Measurements from ENCODE around the gene SNX14. TPM values are rescaled to one million over a fixed set of nuclear protein-coding genes. Genes with fewer than 3 reads are reported as not detected.

The SNX14 gene
- total and polyA plus RNA-seq, 2 of the 8 experiments (the other 6 are each of a cell fraction or from before 2014, with no cell fraction given): 11.9 to 24.2 TPM

- Histone ChIP-seq H3K18ac (ENCODE audit: extremely low read depth, low read length) (no peak overlapping the region), H3K4me3 (ENCODE audit: extremely low read depth in 1 of 4, insufficient read depth in 2 of 4, low read depth in 3 of 4, low read length in 4 of 4) (no peak overlapping the region), H3K23me2 (ENCODE audit: low read depth, low read length) (no peaks in the 10 kb centered on the region), H3K36me3 (ENCODE audit: control insufficient read depth in 2 of 4, insufficient read depth in 4 of 4, low read length in 3 of 4) (no peaks in the 10 kb centered on the region; a peak in 2 of 8 replicates), H3K9ac (replicated peaks in 1 of 4; ENCODE audit: extremely low read depth in 1 of 4, low read depth in 3 of 4, low read length in 3 of 4) (no peak overlapping the region), H3K4me1 (replicated peaks in 1 of 4; ENCODE audit: control insufficient read depth in 3 of 4, insufficient read depth in 4 of 4, low read length in 3 of 4) (no peaks in the 10 kb centered on the region), H2BK120ac (replicated peaks; ENCODE audit: low read depth, low read length) (no peak overlapping the region), H3K27ac (ENCODE audit: low read depth, low read length) (no peak overlapping the region), H4K20me1 (replicated peaks in 1 of 2; ENCODE audit: control insufficient read depth in 1 of 2, insufficient read depth in 2 of 2, low read length in 2 of 2) (no peaks in the 10 kb centered on the region), H2BK15ac (ENCODE audit: low read length) (no peak overlapping the region), H3K79me1 (ENCODE audit: low read depth, low read length) (no peaks in the 10 kb centered on the region), H3K79me2 (ENCODE audit: control insufficient read depth in 1 of 2, insufficient read depth in 2 of 2, low read length in 2 of 2) (no peaks in the 10 kb centered on the region), H3K4me2 (ENCODE audit: insufficient read depth in 1 of 2, low read depth in 2 of 2, low read length in 2 of 2) (no peak overlapping the region), H4K8ac (ENCODE audit: extremely low read depth, insufficient read depth, low read length) (no peak overlapping the region), H3K9me3 (ENCODE audit: insufficient read depth in 2 of 2, low read depth in 1 of 2, low read length in 1 of 2) (no peaks in the 10 kb centered on the region; a peak in 1 of 4 replicates), H2AFZ (ENCODE audit: low read length) (no peak overlapping the region), H3K4ac (replicated peaks; ENCODE audit: insufficient read length, low read depth, low read length) (no peak overlapping the region), H2BK5ac (ENCODE audit: low read depth, low read length) (no peak overlapping the region), H3K23ac (ENCODE audit: insufficient read length) (no peak overlapping the region), H2BK12ac (ENCODE audit: low read depth, low read length) (no peak overlapping the region), H3K27me3 (replicated peaks in 1 of 4; ENCODE audit: control insufficient read depth in 3 of 4, extremely low read depth in 1 of 4, insufficient read depth in 3 of 4, low read length in 3 of 4) (no peaks in the 10 kb centered on the region), H3K14ac (ENCODE audit: insufficient read length) (no peak overlapping the region), H2BK20ac (ENCODE audit: low read length) (no peak overlapping the region), H4K91ac (replicated peaks; ENCODE audit: insufficient read length, low read length) (no peak overlapping the region), H4K5ac (ENCODE audit: insufficient read length, low read depth, low read length) (no peak overlapping the region), H2AK5ac (ENCODE audit: low read depth, low read length) (no peak overlapping the region), H3K56ac (replicated peaks; ENCODE audit: insufficient read length, low read depth, low read length) (no peak overlapping the region)
- FAIRE-seq (no peak), DNase-seq (ENCODE audit: low read depth in 1 of 2, low spot score in 2 of 2) (no peak)
- CTCF ChIA-PET (ENCODE audit: partially characterized antibody): interaction anchor here (0.6 to 3.4 kb wide), 28 partner anchors 12 to 631 kb away, joined by 3 to 21 read pairs (median 4); partner anchors contain the start of gene NT5E
- no peak for TF ChIP-seq RBBP5 (IDR thresholded peaks at IDR 0.05; ENCODE audit: borderline replicate concordance, low read depth, low read length)
- no peak for TF ChIP-seq CREB1 (IDR thresholded peaks at IDR 0.05)
- no peak for TF ChIP-seq TBP (IDR thresholded peaks at IDR 0.05; ENCODE audit: low read depth, low read length)
- TF ChIP-seq EP300 (IDR thresholded peaks at IDR 0.05; ENCODE audit: borderline replicate concordance in 1 of 2, low read depth in 2 of 2, low read length in 2 of 2): no peak
- TF ChIP-seq E2F6 (IDR thresholded peaks at IDR 0.05): no peak
- TF ChIP-seq PHF8 (conservative IDR thresholded peaks at IDR 0.05; ENCODE audit: low read depth, low read length): no peak
- TF ChIP-seq SIRT6 (IDR thresholded peaks at IDR 0.05; ENCODE audit: low read length): no peak
- TF ChIP-seq ASH2L (IDR thresholded peaks at IDR 0.05; ENCODE audit: low read length): no peak
- TF ChIP-seq BRCA1 (IDR thresholded peaks at IDR 0.05; ENCODE audit: low read depth, low read length): no peak
- no peak for TF ChIP-seq CTCF (IDR thresholded peaks at IDR 0.05; ENCODE audit: control extremely low read depth in 1 of 3, insufficient read depth in 1 of 3, low read depth in 1 of 3, low read length in 3 of 3)
- no peak for TF ChIP-seq TAF7 (optimal IDR thresholded peaks at IDR 0.05; ENCODE audit: borderline replicate concordance, low read depth, low read length)
- POLR2A ChIA-PET (ENCODE audit: partially characterized antibody): no interaction called here
- WGBS, 2 experiments (ENCODE audit: extremely low coverage in 1 of 2, insufficient coverage in 1 of 2, insufficient read length in 1 of 2, insufficient replicate concordance in 2 of 2, low coverage in 1 of 2, low lambda C conversion rate in 2 of 2, missing lambda C conversion rate in 1 of 2): 80% methylated on average over 2 of the region's 2 CpGs; no CpG with 5 or more reads in 1 of the 2 experiments
Observed at GRCh38 chr6:85537055-85537494, 56.6 kb downstream of the SNX14 start.

Measured in H1 (cell line).